MCF 10A (cell line): ENCODE results near the gene GGACT. TPM values are rescaled to one million over a fixed set of nuclear protein-coding genes. Genes with fewer than 3 reads are reported as not detected.

Source experiments
- BruUV-seq: library from RNA; stranded (reverse); fragments of 400-500 nt; replicated peaks from 2 replicates; lab custom pipeline; 2021; lab: Mats Ljungman, UMichigan
- CTCF ChIA-PET: fragments of 300-600 bp; sonication (Branson Sonifier 250); formaldehyde crosslinking; extraction: SDS; loops from one replicate; lab custom pipeline; 2021; ENCODE audit warnings: antibody characterized with exemption, inconsistent platforms; lab: Yijun Ruan, JAX
- POLR2A ChIA-PET: fragments of 300-600, 350-650 bp; sonication (Branson Sonifier 250); formaldehyde crosslinking; extraction: SDS; loops from one replicate; lab custom pipeline; 2020; ENCODE audit warnings: antibody characterized with exemption, inconsistent platforms; lab: Yijun Ruan, JAX
- DNase-seq: peaks from one replicate; pipeline ENCODE4 v3.0.0-alpha.2; 2018; ENCODE audit not compliant: unreplicated experiment
- H3K27ac Mint-ChIP-seq: one replicate; pipeline ENCODE4 v1.8.0; 2022; ENCODE audit warnings: mild to moderate bottlenecking, low read depth, mixed read lengths; ENCODE audit not compliant: unreplicated experiment
- H3K27me3 Mint-ChIP-seq: one replicate; pipeline ENCODE4 v1.8.0; 2022; ENCODE audit warnings: mixed read lengths; ENCODE audit not compliant: insufficient read depth, unreplicated experiment
- H3K36me3 Mint-ChIP-seq: one replicate; pipeline ENCODE4 v1.8.0; 2022; ENCODE audit warnings: mild to moderate bottlenecking, moderate library complexity, mixed read lengths; ENCODE audit not compliant: insufficient read depth, unreplicated experiment
- H3K4me1 Mint-ChIP-seq: one replicate; pipeline ENCODE4 v1.8.0; 2022; ENCODE audit warnings: mixed read lengths; ENCODE audit not compliant: insufficient read depth, unreplicated experiment
- H3K4me3 Mint-ChIP-seq: one replicate; pipeline ENCODE4 v1.8.0; 2022; ENCODE audit warnings: mild to moderate bottlenecking, moderate library complexity, mixed read lengths; ENCODE audit not compliant: unreplicated experiment
- H3K9me3 Mint-ChIP-seq: one replicate; pipeline ENCODE4 v1.8.0; 2022; ENCODE audit warnings: mixed read lengths; ENCODE audit not compliant: unreplicated experiment
- CTCF ChIP-seq: fragments of 200-600 bp; IDR thresholded peaks from one replicate; pipeline ENCODE4 v1.8.0; 2022; ENCODE audit warnings: antibody characterized with exemption, mild to moderate bottlenecking; ENCODE audit not compliant: unreplicated experiment
- intact Hi-C: fragments of 100-400 bp; cut with micrococcal nuclease; formaldehyde crosslinking; loops from 2 replicates; pipeline ENCODE4 v1.14.1; 2022
- total RNA-seq: library from RNA; stranded (reverse); gene quantifications from 2 replicates; pipeline ENCODE4 v1.2.3, GENCODE V29; 2022

Gene GGACT
- total RNA-seq, 1 experiment from 2014 or later: 8.1 TPM

DNA sequence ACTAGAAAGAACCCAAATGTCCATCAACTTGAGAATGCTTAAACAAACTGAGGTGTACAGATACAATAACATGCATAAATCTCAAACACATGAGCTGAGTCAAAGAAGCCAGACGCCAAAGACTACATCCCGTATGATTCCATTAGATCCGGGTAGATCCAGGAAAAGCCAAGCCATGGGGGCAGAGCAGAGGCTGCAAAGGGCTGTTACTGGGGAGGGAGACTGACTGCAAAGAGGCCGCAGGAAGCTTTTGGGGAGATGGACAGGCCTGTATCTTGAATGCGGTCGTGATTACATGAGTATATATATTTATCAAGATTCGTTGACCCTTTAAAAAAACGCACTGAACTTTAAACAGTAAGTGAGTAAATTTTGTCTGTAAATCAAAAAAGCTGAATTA is 28.7 kb downstream of the GGACT start:
- DNase-seq: no peak
- ChIA-PET CTCF (interaction anchor here (0.6 to 1.3 kb wide), 6 partner anchors 13 to 903 kb away, joined by 3 to 5 read pairs (median 4); partner anchors contain the start of gene GGACT), POLR2A (no interaction called here)
- H3K27ac Mint-ChIP-seq: no peak overlapping the region
- intact Hi-C loops: no loop called here
- H3K4me3 Mint-ChIP-seq: no peak overlapping the region
- no peaks in the 10 kb centered on the region for H3K9me3 Mint-ChIP-seq
- no peaks in the 10 kb centered on the region for H3K27me3 Mint-ChIP-seq
- BruUV-seq: no TSS peak
- TF ChIP-seq CTCF: no peak
- no peaks in the 10 kb centered on the region for H3K36me3 Mint-ChIP-seq
- H3K4me1 Mint-ChIP-seq: no peaks in the 10 kb centered on the region

GRCh38 chr13:100552755-100553154 is 35.8 kb downstream of the GGACT start:
- H3K27me3 Mint-ChIP-seq: no peaks in the 10 kb centered on the region
- peaks cover 5% of the 10 kb centered on the region for H3K4me1 Mint-ChIP-seq
- DNase-seq: no peak
- TF ChIP-seq CTCF: no peak
- ChIA-PET POLR2A (no interaction called here), CTCF (interaction anchor here (1.4 kb wide), 1 partner anchor 18 kb away, joined by 3 read pairs; no protein-coding TSS in a partner anchor)
- no peak overlapping the region for H3K27ac Mint-ChIP-seq
- no peaks in the 10 kb centered on the region for H3K36me3 Mint-ChIP-seq
- H3K4me3 Mint-ChIP-seq: no peak overlapping the region
- BruUV-seq: no TSS peak
- no peaks in the 10 kb centered on the region for H3K9me3 Mint-ChIP-seq
- intact Hi-C loops: no loop called here

DNA sequence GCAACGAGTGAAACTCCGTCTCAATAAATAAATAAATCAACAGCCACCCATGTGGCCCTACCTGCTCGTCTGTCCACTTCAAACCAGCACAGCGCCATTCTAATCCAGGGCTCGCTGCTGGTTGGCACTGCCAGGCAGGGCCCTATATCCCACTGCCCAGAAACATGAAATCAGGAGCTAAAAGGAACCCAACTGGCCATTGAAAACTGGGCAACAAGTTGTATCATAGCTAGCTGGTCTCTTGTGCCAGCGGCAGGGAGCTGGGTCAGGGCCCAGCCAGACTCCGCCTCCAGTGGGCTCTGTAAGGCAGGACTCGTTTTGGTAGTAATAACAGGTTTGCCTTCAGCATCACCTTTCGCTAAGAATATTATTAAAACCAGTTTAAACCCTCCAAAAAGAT is 39.3 kb downstream of the GGACT start:
- no peaks in the 10 kb centered on the region for H3K27me3 Mint-ChIP-seq
- POLR2A ChIA-PET: no interaction called here
- intact Hi-C loops: no loop called here
- peaks cover 10% of the 10 kb centered on the region for H3K4me1 Mint-ChIP-seq
- no TSS peak for BruUV-seq
- no peak for DNase-seq
- H3K36me3 Mint-ChIP-seq: no peaks in the 10 kb centered on the region
- H3K4me3 Mint-ChIP-seq: no peak overlapping the region
- no peak for TF ChIP-seq CTCF
- H3K9me3 Mint-ChIP-seq: no peaks in the 10 kb centered on the region
- CTCF ChIA-PET: no interaction called here
- H3K27ac Mint-ChIP-seq: no peak overlapping the region

DNA sequence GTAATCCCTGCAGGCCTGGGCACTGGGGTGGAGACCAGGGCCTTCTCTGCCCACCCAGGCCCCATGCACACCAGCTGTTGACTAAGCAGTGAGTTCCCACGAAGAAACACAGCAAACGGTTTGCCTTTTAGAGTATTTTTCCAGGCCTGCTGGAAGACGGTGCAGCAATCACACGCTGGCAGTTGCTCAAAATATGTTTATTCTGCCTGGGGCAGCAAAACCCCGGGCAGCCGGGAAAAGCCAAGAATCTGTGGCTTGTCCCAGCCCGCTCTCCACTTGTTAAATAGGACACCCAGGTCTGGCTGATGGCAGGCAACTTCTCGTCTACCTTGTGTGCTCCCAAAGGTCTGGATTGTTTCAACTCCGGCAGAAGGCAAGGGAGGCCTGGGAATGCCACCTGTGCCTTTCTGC is 40.8 kb downstream of the GGACT start:
- Mint-ChIP-seq H3K27ac (peak overlapping the region; percentile 33), H3K4me3 (no peak overlapping the region), H3K27me3 (no peaks in the 10 kb centered on the region), H3K36me3 (no peaks in the 10 kb centered on the region), H3K4me1 (peaks cover 10% of the 10 kb centered on the region), H3K9me3 (no peaks in the 10 kb centered on the region)
- POLR2A ChIA-PET: no interaction called here
- DNase-seq: peak; percentile 64
- CTCF ChIA-PET: no interaction called here
- no TSS peak for BruUV-seq
- TF ChIP-seq CTCF: no peak
- intact Hi-C loops: no loop called here
